H1 (cell line): Measurements from ENCODE around the gene MUC2. TPM values are rescaled to one million over a fixed set of nuclear protein-coding genes. Genes with fewer than 3 reads are reported as not detected.

Source experiments
- ASH2L ChIP-seq: fragments of 200-600, 300-600 bp; sonication (generic); IDR thresholded peaks from one replicate; pipeline ENCODE4 v1.7.1; 2017; ENCODE audit warnings: low read length
- ATF2 ChIP-seq: IDR thresholded peaks from 2 replicates; pipeline ENCODE4 v1.6.1; 2012; ENCODE audit warnings: low read length, inconsistent platforms
- BACH1 ChIP-seq: IDR thresholded peaks from 2 replicates; pipeline ENCODE4 v1.6.1; 2012; ENCODE audit warnings: low read length, improper control_type of control experiment
- BRCA1 ChIP-seq: IDR thresholded peaks from 2 replicates; pipeline ENCODE4 v1.6.1; 2012; ENCODE audit warnings: low read depth, low read length, improper control_type of control experiment
- CEBPB ChIP-seq: IDR thresholded peaks from 2 replicates; pipeline ENCODE4 v1.6.1; 2012; ENCODE audit warnings: low read depth, low read length
- TBP ChIP-seq: IDR thresholded peaks from 2 replicates; pipeline ENCODE4 v1.6.1; 2011; ENCODE audit warnings: low read depth, low read length, improper control_type of control experiment
- polyA plus RNA-seq, 7 experiments: library from polyadenylated mRNA; depleted of rRNA in 3 of 7; stranded (reverse) in 5 of 7; unstranded in 2 of 7; fragments of >200 nt in 5 of 7; fragments of 200-250 nt in 2 of 7; gene quantifications; 1 replicate in 5 of 7; 2 replicates in 1 of 7; 4 replicates in 1 of 7; pipeline versions ENCODE4 v1.2.1 to v1.2.3, GENCODE V29; 2011 to 2013; ENCODE audit warnings: missing spikeins in 2 of 7, mixed read lengths in 2 of 7
- total RNA-seq: library from RNA; stranded (reverse); fragmentation: NEBNext Ultra II Directional; extraction: Animal tissue kit (Norgen Biotek cat#: 25700); gene quantifications from 2 replicates; pipeline ENCODE4 v1.2.1, GENCODE V29; 2021

The MUC2 gene
- total and polyA plus RNA-seq, 2 of the 8 experiments (the other 6 are each of a cell fraction or from before 2014, with no cell fraction given) = not detected

DNA sequence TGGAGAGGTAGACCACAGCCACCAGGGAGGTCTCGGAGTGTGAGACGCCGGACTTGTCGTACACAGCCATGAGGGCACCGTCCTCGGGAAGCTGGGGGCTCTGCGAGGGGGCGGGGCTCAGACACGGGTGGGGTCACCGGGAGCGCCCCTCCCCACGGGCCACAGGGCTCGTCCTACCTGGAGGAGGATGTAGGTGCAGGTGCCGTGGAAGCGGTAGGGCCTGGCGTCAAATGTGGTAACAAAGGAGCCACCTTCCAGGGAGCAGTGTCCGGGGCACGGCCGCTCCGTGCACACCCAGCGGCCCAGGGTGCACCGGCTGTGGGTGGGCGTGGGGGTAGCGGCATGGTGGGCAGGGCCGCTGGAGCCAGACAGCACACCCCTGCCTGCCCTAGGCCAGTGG lies 45.6 kb upstream of the MUC2 start (continued):
- TF ChIP-seq ATF2 (no peak), TBP (no peak), CEBPB (no peak), BACH1 (no peak), ASH2L (no peak), BRCA1 (no peak)
